Measurements from ENCODE around the gene SCUBE2. TPM values are rescaled to one million over a fixed set of nuclear protein-coding genes. Genes with fewer than 3 reads are reported as not detected.
"Not testable (repeated sequence)": the region's sequence is repeated elsewhere in the genome, so short reads cannot be mapped to it uniquely, and the experiment has no call there.

SCUBE2 gene
- total RNA-seq, 2 donors from 2014 or later: 8.3 TPM

DNA sequence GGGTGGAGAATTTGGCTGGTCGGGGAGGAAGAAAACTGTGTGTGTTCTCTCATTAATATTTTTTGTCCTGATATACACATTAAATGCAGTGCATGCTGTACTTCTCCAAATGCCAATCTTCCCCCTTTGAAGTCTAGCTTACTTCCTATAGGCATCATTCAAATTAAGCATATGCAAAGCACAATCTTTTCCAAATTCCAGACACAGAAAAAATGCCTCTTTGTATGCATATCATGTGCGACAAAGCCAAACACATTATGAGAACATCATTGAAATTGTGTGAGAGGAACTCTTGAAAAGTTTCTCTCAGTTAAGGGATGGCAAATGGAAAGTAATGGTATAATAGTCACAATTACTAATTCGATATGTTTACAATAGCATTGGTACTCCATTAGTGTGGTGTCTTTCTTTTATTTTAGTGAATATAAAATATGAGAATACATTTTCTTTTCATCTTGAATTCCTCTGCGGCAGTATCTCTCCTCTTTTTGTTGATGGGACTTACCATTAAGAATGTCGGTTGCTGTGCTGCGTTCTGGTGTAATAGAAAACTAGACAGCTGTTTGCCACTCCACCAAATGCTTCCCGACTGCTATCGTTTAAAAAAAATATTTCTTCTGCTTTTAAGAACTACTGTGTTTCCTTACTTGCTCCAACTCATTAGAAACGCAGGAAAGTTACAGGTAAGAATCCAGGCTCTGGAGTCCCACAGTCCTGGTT is 68.3 kb downstream of the SCUBE2 start:
- intact Hi-C loops (cut with DNase I, micrococcal nuclease): no loop called here
- no peak for ATAC-seq

DNA sequence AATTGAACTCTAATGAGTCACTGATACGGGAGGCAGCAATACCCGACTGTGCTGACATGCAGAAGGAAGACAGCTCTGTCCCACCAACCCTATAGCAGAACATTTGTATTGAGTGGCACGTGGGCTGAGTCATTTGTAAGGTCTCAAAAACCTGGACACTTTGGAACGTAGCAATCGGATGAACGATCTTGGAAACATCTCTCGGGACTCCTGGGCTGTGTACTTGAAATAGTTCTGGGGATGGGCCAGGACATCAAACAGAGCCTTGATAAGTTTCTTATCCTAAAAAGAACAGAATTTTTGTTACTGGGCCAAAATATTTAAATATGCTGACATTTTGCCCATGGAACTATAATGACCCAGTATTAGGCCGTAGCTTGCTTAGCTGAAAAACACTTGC is 70.5 kb downstream of the SCUBE2 start:
- intact Hi-C loops (cut with DNase I, micrococcal nuclease): no loop called here
- ATAC-seq (no peak), DNase-seq (no peak)

More for the DNA sequence above, 68.3 kb downstream of the SCUBE2 start:
- DNase-seq: no peak

DNA sequence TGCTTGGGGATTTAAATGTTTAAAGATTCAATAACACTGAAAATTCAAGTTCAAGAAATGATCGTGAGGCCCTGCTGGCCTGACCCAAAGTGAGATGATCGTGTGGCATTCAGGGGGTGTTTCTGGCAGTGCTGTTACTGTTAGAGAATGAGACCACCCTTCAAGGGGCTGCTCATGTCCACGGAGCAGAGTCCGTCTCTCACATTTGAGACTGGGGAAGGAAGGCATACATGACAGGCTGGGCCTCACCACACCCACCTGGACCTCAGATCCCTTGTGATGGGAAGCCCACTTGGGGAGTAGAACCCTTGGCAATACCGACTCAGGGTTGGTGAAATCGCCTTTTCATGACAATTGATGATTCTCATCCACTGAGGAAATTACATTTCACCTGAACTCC is 71.5 kb downstream of the SCUBE2 start:
- intact Hi-C loops (cut with DNase I, micrococcal nuclease): loop anchor here in 1 of 2 donors (10.0 kb wide), 1 partner anchor 115 kb away; no protein-coding TSS in a partner anchor
- no peak for ATAC-seq
- no peak for DNase-seq

DNA sequence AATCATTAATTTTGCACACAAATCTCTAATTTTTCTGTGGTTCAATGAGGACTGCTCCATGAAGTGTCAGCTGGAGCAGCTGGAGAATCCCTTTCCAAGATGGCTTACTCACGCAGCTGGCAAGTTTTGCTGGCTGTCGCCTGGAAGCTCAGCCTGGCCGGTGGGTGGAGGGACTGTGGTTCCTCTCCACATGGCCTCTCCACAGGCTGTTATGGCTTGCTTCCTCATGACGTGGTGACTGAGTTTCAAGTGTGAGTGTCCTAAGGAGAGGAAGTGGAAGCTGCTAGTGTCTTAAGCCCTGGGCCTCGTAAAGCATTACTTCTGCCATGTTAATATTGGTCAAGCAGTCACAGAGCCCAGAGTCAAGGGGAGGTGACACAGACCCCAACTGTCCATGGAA is 73.6 kb downstream of the SCUBE2 start:
- DNase-seq (peak; percentile 32 to 52), ATAC-seq (no peak)
- intact Hi-C loops (cut with DNase I, micrococcal nuclease): loop anchor here (2.0 to 10.0 kb wide), 2 partner anchors 117 to 121 kb away; no protein-coding TSS in a partner anchor

DNA sequence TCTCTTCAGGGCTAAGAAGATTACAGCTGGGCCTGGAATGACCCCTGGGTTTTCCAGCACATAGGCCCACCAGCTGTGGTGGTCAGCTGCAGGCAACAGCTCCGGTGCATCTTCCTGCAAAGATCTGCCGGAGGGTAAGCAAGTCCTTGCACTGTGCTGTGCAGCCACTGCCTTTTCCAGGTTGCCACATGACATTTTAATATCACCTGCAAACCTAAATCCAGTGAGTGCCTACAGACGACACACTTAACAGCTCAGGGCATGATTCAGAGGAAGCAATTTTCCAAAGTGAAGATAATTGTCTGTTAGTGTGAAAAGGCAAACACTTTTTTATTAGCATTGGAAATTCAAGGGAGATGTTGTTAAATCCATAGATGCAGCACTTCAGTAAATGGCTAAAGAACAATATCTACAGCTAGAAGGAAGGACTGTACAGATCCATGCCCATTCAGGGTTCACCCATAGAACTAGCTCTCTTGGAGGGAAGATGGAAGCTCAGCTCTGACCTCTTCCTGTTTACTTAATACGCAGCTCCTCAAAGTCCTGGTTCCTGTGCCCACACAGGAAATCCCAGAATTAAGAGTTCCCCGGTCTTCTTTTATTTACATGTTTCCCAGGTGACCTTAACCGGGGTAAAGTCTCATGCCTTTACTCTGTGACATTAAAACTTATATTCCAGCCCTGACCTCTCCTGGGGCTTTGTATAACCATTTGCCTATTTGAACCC is 74.3 kb downstream of the SCUBE2 start:
- intact Hi-C loops (cut with DNase I, micrococcal nuclease): loop anchor here (2.0 to 10.0 kb wide), 2 partner anchors 118 to 122 kb away; no protein-coding TSS in a partner anchor
- ATAC-seq: no peak
- no peak for DNase-seq

DNA sequence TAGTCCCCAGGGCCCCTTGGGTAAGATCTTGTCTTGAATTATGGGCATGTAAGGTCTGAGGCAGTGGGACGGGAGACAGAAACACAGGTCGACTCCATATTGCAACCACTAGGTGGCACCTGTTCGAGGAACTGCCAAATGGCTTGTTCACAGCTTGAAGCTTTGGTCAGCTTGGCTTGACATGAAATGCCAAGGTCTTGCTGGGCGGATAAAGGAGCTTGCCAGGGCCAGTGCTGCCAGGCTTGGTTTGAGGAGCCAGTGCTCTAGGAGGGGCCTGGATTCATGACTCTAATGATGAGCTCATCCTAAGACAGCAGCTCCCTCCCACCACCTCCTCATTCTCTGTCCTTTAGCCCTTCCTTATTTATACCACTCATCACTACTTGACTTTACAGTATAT is 75.7 kb downstream of the SCUBE2 start:
- intact Hi-C loops (cut with DNase I, micrococcal nuclease): loop anchor here (2.0 to 10.0 kb wide), 2 partner anchors 119 to 123 kb away; no protein-coding TSS in a partner anchor
- peak; percentile 47 to 55 for DNase-seq

DNA sequence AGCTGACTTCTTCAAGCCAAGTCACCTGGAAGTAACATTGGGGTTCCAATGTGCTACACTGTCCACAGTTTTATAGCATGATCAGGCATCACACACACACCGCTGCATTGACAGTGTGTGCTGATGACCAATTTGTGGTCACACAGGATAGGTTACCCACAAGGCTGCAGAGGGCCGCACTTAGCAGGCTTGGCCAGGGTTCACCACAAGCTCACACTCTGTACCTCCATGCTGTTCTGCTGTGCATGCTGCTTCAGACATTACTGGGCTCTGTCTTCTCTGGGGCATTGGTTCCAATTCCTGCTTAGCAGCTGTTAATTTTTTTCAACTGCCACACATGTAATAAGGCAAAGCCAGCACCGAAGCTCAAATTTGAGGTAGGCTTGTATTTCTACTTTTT is 76.6 kb downstream of the SCUBE2 start:
- intact Hi-C loops (cut with DNase I, micrococcal nuclease): loop anchor here in 1 of 2 donors (10.0 kb wide), 1 partner anchor 120 kb away; no protein-coding TSS in a partner anchor
- no peak for DNase-seq
- ATAC-seq: no peak

More for the DNA sequence above, 75.7 kb downstream of the SCUBE2 start:
- ATAC-seq: peak; percentile 88

DNA sequence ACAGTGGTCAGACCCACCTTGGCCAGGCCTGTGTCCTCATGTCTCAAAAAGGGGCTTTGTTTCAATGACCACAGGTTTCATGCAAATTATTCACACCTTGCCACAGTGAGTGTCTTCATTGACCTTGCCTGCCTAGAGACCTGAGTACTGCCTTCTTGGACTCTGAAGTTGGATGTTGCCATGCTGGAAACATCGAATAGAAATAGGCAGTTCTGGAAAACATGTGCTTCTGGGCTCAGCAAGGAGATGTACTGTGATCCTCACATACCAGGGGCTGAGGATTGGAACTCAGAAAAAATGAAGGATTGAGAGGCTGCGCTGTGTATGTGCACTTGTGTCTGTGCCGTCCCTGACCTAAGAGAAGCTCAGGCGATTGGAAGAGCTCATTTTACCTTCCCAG is 78.0 kb downstream of the SCUBE2 start:
- DNase-seq (no peak), ATAC-seq (no peak)
- intact Hi-C loops (cut with DNase I, micrococcal nuclease): loop anchor here in 1 of 2 donors (10.0 kb wide), 1 partner anchor 121 kb away; no protein-coding TSS in a partner anchor

DNA sequence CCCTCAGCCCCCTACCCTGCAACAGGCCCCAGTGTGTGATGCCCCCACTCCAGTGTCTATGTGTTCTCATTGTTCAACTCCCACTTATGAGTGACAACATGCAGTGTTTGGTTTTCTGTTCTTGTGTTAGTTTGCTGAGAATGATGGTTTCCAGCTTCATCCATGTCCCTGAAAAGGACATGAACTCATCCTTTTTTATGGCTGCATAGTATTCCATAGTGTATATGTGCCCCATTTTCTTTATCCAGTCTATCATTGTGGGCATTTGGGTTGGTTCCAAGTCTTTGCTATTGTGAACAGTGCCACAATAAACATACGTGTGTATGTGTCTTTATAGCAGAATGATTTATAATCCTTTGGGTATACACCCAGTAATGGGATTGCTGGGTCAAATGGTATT is 81.9 kb downstream of the SCUBE2 start:
- DNase-seq; intact Hi-C loops (cut with DNase I, micrococcal nuclease); ATAC-seq: not testable (repeated sequence)

DNA sequence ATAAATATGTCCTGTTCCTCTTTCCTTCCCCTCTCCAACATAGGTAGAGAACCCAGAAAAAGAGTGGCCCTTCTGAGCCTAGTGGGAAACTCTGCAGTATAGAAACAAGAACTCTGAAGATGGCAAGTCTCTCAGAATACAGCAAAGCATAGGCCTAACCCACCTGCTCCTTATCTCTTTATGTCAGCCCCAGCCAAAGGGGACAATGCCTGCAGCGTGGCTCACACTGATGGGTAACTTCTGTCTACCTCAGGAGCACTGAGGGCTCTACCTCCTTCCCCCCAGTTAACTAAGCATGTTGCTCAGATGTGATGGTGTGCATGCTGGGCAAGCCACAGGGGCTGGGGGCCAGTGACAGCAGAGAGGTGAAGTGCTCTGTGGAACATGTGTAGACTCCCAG is 82.7 kb downstream of the SCUBE2 start:
- ATAC-seq (no peak), DNase-seq (no peak)
- intact Hi-C loops (cut with DNase I, micrococcal nuclease): no loop called here

DNA sequence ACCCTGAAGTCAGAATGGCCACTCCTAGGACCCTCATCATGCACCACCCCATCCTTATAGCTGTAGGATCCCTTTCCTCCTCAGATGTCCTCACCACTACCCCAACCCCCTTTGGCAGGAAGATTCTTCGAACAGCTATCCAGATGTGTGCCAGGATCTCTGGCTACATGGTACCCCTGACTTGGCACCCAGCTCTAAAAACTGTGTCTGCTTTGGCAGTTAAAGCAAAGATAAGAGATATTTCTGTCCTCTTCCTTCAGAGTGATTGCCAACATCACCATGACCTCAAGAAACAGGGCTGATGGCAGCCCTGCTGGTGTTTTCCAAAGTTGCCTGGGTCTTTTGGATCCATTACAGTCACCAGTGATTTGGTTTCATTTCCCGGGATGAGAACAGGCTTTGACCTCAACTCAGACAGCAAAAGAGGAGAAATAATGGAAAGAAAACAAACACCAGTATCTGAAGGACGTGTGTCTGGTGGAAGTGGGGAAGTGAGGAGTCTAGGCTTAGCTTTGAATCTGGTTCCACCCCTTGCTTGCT is 83.3 kb downstream of the SCUBE2 start:
- ATAC-seq (no peak), DNase-seq (no peak)
- intact Hi-C loops (cut with DNase I, micrococcal nuclease): no loop called here

DNA sequence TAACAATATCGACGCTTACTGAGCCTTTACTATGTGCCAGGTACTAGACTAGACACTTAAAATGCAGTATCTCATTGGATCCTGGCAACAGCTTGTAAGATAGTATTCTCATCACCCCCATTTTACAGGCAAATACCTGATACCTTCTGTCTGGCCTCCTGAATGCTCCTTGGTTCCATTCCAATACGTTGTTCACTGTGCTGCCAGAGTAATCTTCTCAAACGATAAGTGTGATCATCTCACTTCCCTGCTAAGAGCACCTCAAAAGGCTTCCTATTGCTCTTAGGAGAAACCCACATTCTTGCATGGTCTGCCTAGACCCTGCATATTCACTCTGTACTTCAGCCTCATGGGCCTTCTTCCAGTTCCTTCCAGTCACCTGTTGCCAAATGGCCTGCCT is 86.3 kb downstream of the SCUBE2 start:
- intact Hi-C loops (cut with DNase I, micrococcal nuclease): no loop called here
- no peak for ATAC-seq
- DNase-seq: no peak

DNA sequence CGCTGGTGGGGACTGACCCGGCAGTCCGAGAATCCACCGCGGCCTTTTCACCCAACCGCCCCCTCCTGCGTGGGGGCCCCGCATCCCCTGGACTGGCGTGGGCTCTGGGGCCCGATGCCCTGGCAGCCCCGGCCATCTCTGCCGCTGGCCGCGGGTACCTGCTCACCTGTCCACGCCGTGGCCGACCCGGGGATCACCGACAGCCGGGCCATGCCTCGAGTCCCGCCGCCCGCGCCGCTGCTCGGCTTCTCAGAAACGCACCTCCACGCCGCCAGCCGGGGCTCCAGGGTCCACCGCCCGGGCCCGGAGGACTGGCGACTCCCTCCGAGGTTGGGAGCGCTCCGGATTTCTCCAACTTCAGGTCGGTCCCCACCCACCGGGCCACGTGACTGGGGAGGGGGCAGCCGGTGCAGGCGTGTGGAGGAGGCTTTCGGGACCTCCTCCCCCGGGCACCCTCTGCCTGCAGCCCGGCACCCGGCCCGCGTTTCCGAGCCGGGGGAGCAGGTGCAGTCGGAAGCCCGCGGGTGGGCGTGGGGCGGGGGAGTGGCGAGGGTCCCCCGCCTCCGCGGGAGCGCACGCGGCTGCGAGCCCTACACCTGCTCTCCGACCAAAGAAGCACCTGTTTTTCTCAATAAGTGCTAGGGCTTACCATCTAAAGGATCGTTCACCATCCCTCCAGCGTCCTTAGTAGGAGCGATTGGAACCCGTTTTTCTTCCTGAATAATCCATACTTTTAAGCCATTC is 87.0 kb downstream of the SCUBE2 start:
- ATAC-seq (peak; percentile 33), DNase-seq (peak in 1 of 2 donors; percentile 25)
- intact Hi-C loops (cut with DNase I, micrococcal nuclease): no loop called here

DNA sequence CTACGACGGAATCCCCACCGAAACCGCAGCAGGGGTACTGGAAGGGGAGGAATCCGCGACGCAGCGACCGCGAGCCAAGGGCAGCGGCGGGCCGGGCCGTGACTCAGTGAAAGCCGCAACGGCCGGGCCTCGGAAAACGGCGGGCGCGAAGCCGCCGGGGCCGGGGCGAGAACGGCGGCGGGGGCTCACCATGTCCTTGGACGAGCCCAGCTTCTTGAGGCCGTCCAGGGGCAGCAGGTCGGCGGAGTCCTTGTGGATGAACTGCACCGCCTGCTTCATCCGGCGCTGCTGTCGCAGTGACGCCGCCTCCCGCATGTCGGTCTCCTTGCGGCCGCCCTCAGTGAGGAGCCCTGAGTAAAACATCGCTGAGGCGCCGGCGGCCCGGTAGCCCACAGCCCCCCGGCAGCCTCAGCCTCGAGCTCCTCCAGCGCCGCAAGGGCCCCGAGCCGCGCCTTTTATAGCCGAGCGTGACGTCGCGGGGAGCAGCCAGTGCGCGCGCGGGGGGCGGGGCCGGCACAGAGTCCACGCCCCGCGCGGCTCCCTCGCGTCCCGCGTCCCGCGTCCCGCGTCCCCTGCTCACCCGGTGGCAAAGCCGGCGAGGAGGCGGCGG is 87.7 kb downstream of the SCUBE2 start, which contains the start of gene NRIP3:
Gene NRIP3 (minus strand): TSS at position 429 of the 610 bp plus-strand sequence. CDS start 66 bp downstream, at position 363.
- intact Hi-C loops (cut with DNase I, micrococcal nuclease): no loop called here
- peak; percentile 97 for ATAC-seq
- peak; percentile 58 to 81 for DNase-seq

DNA sequence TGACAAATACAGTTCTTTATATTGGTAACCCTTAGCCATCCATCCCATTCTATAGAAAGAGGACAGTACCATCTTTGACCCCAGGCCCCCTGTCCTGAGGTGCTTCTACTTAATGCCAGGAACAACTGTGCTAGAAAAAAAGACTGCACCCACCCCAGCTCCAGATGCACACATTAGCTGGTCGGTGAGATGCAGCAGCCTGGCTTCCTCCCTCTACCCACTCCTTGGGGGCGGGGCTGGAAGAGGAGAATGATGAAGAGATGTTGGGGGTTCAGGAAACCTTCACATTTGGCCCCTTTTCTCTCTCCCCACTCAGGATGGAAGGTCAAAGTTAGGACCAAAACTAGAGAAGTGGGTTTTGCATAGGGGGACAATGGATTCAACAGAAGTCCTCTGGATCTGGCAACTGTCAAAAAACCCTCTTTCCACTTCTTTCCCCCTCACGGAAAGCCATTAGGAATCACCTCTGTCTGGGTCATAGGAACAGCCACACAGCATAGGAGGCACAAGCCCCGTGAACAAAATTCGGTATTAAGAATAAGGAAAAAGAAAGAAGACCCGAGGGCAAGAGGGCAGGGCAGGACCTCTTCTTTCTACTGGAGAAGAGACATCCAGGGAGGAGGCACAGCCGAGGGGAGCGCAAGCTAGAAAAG is 88.4 kb downstream of the SCUBE2 start:
- intact Hi-C loops (cut with DNase I, micrococcal nuclease): no loop called here
- DNase-seq (no peak), ATAC-seq (no peak)

DNA sequence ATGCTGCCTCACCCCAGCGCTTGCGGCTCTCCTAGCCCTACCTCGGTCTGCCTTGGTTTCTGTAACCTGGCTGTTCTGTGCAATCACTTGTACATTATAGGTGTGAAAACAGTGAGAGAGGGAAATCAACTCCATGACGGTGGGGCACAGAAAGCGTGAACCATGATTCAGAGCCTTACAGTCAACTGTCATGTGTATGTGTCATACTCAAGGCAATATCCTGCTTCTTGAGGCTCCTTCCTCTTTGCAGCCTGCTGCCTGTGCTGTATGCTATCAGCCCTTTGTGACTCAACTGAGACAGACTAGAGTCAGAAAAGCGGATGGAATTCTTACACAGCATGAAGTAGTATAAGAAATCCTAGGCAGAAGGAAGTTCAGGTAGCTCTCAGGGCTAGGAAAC is 89.7 kb downstream of the SCUBE2 start:
- DNase-seq (no peak), ATAC-seq (no peak)
- intact Hi-C loops (cut with DNase I, micrococcal nuclease): no loop called here

DNA sequence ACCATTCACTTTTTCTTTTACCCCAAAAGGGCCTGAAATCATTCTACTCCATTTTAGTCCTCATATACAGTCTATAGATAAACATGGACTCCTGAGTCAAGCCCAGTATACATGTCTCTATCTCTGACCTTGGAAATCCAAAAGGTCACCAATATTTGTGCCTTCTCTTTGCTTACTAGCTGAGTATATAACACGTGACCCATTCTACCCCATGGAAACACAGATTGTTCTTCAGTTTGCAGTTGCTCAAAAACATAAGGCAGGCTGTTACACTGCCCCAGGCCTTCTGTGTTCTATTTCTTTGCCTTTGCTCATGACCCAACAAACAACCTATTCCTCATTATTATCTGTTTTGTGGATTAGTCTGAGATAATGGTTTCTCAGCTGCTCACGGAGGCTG is 93.4 kb downstream of the SCUBE2 start:
- no peak for DNase-seq
- ATAC-seq: no peak
- intact Hi-C loops (cut with DNase I, micrococcal nuclease): no loop called here

DNA sequence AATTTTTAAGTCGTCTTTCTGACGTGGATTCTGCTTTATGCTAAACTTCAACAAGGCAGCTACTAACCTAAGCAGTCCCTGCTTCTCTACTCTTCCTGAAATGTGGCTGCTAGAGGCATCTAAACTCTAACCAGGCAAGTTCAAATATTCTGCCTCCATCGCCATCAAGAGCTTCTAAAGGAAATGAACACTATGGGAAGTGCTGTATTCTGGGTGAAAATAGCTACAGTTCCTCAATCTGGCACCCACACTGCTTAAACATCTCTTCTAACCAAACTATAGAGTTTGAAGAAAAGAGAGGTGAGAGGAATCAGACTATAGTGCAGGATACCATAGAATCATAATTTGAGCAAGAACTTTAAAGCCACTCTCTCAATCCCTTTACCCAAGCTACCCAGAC is 93.9 kb downstream of the SCUBE2 start:
- ATAC-seq (no peak), DNase-seq (no peak)
- intact Hi-C loops (cut with DNase I, micrococcal nuclease): no loop called here

Data from left colon (tissue), 2 donors.